VCaP (cell line): ENCODE measurements around the gene RPS5.

ENCODE experiments used
- H3K27ac ChIP-seq: fragments of 450-650 bp; 2 replicates; pipeline ENCODE4 v1.5.1; 2017
- TF ChIP-seq, protein P1 (sequence below): fragments of 450-650 bp; conservative IDR thresholded peaks from 2 replicates; pipeline ENCODE4 v1.5.1; 2017; ENCODE audit warnings: mild to moderate bottlenecking, moderate library complexity

The RPS5 gene

DNA sequence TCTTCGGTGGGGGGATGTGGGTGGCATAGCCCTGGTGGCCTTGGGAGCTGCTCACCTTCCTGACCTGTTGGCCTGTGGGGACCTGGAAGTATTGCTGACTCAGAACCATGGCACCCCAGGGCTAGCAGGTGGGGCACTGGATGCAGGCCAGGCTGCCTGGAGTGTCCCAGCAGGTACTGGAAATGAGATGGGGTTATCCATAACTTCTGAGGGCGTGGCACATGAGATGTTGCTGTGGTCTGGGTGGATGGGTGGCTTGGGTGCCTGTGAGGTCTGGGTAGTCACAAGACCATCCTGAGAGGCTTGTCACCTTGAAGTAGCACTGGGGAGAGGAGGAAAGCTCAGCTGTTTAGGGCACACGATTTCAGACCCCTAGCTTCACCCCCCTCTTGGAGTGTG lies 7.8 kb downstream of the RPS5 start:
- TF ChIP-seq, protein P1, sequence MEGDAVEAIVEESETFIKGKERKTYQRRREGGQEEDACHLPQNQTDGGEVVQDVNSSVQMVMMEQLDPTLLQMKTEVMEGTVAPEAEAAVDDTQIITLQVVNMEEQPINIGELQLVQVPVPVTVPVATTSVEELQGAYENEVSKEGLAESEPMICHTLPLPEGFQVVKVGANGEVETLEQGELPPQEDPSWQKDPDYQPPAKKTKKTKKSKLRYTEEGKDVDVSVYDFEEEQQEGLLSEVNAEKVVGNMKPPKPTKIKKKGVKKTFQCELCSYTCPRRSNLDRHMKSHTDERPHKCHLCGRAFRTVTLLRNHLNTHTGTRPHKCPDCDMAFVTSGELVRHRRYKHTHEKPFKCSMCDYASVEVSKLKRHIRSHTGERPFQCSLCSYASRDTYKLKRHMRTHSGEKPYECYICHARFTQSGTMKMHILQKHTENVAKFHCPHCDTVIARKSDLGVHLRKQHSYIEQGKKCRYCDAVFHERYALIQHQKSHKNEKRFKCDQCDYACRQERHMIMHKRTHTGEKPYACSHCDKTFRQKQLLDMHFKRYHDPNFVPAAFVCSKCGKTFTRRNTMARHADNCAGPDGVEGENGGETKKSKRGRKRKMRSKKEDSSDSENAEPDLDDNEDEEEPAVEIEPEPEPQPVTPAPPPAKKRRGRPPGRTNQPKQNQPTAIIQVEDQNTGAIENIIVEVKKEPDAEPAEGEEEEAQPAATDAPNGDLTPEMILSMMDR: no peak
- peak overlapping the region; percentile 28; the same call in 1 of the 2 replicates for H3K27ac ChIP-seq

DNA sequence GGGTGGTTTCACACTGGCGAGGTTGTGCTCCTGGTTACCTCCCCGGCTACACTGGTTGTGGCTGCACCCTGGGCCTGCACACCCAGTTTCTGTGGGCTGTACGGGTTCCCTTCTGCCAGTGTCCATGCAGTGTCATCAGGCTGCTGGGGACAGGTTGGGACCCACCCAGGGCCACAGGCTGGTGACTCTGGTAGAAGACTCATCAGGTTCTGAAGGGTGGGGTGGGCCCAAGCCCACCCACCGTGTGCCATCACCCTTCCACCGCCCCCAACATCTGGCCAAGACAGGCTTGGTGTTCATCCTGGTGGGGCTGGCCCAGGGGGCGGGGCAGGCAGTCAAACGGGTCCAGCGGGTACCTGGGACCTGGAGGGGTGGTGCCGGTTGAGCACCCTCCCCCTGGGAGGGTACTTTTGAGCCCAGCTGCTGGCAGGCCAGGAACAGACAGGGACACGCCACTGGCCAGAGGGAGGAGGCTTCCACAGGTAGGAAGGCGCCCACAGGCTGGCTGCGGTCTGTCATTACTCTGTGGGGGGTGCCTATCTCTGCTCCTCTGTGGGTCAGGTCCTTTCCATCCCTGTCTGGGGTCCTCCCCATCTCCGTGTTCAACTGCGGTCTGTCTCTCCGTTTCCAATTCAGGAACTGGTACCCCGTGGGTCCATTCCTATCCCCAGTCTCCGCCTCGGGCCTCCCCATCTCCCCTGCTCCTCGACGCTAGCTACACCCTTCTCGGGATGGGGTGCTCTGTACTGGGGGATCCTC lies 8.3 kb downstream of the RPS5 start, which contains the start of gene RNF225:
RNF225 (plus strand) TSS at position 437 of the 759 bp plus-strand sequence. CDS start 434 bp downstream, outside the sequence.
- peak within 1 kb of the TSS; percentile 28 for H3K27ac ChIP-seq
- TF ChIP-seq, protein P1: no peak

DNA sequence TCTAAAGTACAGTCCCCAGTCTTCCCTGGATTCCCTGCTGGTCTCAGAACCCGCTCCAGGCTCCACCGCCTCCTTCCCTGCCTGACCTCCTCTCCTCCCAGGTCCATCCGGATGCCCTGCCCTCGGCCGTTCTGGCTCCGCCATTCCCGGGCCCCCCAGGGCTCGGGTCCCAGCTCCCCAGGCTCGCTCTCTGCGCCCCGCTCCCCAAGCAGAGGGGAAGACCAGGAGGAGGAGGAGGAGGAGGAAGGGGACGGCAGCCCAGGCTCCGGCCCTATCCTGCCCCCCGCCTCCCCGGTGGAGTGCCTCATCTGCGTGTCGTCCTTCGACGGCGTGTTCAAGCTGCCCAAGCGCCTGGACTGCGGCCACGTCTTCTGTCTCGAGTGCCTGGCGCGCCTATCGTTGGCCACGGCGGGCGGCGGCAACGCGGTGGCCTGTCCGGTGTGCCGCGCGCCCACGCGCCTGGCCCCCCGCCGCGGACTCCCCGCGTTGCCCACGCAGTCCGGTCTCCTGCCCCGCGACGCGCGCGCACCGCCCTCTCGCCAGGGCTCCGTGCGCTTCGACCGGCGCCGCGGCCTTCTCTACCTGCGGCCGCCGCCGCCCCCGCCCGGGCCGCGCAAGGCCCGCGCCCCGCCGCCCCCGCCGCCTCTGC lies 9.0 kb downstream of the RPS5 start:
- TF ChIP-seq, protein P1: no peak
- H3K27ac ChIP-seq: peak overlapping the region; percentile 28

DNA sequence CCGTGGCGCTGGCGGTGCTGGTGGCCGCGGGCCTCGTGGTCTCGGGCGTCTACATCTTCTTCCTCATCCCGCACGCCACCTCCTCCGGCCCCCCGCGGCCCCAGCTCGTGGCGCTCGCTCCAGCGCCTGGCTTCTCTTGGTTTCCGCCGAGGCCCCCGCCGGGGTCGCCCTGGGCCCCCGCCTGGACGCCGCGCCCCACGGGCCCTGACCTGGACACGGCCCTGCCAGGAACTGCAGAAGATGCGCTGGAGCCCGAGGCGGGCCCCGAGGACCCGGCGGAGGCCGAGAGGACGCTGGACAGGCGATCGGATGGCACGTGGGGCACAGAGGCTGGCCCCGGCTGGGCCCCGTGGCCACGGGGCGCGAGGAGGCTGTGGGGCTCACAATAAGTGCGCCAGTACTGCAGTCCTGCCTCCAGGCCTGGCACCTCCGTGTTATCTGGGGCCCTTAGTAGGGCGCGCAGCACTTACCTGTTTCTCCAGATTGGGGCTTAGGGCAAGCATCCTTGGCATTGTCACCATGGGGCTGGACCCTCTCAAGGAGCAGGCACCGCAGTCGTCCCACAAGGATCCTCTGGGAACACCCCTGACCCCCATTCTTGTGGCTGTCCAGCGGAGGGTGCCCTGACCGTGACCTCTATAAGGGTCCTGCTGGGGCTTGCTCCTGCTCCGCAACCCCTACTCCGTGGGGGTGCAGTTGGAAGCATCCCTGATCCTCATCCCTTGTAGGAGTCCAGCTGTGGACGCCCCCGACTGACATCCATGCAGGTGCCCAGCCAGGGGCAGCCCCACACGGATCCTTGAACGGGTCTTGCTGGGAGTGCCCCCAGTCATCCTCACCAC lies 9.8 kb downstream of the RPS5 start:
- H3K27ac ChIP-seq: no peak overlapping the region
- TF ChIP-seq, protein P1: no peak

DNA sequence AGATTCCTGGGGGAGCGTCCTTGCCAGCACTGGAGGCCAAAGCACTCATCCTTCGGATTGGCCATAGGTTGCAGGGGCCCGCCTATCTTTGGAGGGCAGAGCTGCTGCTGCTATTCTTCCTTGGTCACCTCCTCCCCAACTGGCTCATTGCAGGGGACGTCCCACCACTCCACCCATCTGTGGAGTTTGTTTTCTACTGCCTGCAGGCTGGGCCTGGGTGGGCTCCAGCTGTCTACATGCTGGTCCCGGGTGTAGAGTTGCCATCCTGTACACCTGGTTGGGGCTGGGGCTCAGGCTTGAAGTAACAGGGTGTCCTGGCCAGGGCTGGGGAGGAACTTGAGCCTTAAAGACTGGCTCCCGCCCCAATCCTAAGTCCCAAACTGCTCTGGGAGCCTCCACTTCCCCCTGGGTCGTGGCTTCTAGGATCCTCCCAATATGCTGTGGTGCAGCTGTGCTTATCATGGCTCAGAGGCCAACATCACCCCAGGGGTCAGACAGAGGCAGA lies 10.5 kb downstream of the RPS5 start:
- H3K27ac ChIP-seq: no peak overlapping the region
- TF ChIP-seq, protein P1: no peak

DNA sequence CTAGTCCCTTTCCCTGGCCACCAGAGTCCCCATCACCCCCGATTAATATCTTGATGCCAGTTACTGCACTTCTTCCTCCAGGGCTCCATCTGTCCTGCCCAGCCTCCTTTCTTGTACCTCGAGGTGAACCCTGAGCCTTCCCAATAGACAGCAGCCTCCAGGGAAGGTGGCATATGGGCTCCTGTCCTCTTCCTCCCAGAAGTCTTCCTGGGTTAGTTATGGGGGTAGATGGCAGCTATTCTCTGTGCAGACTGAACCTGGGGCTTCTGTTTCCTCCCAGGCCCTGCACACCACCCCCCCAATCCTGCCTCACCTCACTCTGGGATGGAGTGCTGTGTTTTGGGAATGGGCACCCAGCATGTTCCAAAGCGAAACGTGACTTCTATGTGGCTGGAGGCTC lies 11.0 kb downstream of the RPS5 start:
- TF ChIP-seq, protein P1: no peak
- no peak overlapping the region for H3K27ac ChIP-seq

DNA sequence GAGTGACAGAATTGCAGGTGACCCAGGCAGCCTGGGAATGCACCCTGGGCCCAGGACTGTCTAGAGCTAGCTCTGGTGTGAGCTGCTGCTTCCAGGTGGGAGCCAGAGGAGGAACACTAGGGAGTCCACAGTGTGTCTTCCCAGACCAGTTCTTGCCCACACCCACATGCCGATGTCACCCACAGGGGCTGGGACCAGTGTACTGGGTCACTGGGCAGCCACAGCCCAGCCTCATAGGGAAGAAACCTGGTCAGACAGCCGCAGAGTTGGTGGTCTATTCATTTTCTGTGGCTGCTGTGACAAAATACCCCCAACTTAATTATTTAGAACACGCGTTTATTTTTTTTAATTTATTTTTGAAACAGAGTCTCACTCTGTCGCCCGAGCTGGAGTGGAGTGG lies 11.5 kb downstream of the RPS5 start:
- H3K27ac ChIP-seq: no peak overlapping the region
- TF ChIP-seq, protein P1: no peak
